C4-2B (cell line): ENCODE data around the gene TAF4B.

Source experiments
- ZFX ChIP-seq: fragments of 450-650 bp; IDR thresholded peaks from 2 replicates; pipeline ENCODE4 v1.6.1; 2017
- TF ChIP-seq, protein P1 (sequence below): fragments of 450-650 bp; conservative IDR thresholded peaks from 2 replicates; pipeline ENCODE4 v1.5.1; 2017; ENCODE audit warnings: mild to moderate bottlenecking

DNA sequence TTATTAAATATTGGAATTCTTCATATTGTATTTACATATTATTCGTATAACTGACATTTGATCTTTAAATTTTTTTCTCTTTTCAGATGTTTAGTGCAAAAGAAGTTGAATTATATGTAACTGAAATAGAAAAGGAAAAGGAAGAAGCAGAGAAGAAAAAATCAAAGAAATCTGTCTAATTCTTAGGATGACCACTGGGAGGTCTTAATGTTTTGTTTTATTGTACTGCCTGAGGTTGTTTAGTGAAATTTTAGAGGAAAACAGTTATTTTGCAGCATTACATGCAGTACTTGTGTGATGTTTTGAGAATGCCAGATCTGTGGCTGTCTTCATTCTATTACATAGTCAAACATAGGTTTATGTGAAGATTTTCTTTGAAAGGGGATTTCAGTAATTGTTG lies 34.0 kb upstream of the TAF4B start:
- TF ChIP-seq, protein P1, sequence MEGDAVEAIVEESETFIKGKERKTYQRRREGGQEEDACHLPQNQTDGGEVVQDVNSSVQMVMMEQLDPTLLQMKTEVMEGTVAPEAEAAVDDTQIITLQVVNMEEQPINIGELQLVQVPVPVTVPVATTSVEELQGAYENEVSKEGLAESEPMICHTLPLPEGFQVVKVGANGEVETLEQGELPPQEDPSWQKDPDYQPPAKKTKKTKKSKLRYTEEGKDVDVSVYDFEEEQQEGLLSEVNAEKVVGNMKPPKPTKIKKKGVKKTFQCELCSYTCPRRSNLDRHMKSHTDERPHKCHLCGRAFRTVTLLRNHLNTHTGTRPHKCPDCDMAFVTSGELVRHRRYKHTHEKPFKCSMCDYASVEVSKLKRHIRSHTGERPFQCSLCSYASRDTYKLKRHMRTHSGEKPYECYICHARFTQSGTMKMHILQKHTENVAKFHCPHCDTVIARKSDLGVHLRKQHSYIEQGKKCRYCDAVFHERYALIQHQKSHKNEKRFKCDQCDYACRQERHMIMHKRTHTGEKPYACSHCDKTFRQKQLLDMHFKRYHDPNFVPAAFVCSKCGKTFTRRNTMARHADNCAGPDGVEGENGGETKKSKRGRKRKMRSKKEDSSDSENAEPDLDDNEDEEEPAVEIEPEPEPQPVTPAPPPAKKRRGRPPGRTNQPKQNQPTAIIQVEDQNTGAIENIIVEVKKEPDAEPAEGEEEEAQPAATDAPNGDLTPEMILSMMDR, result no peak
- TF ChIP-seq ZFX, result no peak
